Measurements from ENCODE around the gene CA5A. TPM values are rescaled to one million over a fixed set of nuclear protein-coding genes. Genes with fewer than 3 reads are reported as not detected.

The CA5A gene
- total and polyA plus RNA-seq, 9 of the 15 experiments (the other 6 are each of a cell fraction or from before 2014, with no cell fraction given): not detected

DNA sequence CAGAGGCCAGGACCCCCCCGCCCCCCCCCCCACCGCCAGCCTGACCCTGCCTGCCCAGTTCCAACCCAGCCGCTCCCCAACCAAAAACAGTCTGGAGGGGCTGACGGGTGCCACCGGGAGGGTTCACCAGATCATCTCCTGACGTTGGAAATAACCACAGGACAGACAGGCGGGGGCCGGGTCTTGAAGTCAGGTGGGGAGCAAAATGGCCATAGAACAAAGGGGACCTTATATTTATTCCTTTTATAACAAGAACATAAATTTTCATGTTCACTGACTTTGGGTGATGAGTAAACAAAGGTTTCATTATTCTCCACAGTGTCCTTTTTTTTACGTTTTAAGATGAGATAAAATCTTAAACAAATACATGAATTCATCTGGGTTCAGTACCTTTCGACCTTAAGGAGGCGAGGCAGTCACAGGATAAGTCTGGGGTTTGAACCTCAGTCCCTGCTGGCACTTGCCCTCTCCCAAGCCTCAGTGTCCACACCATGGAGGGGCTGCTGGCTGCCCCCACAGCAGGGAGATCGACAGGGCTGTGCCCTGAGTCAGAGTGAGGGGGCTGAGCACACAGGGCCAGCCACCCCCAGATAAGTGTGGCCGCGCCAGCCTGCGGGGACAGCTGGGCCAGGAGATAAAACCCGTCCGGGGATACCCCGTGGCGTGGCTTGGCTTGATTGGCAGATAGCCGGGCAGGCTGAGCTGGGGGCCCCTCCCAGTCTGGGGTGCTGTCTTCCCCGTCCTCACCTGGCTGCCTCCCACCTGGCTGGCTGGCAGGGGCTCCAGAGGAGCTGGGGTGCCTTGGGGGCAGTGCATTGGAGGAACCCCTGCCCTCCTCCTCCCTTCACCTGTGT lies 82.0 kb downstream of the CA5A start (continued):
- TF ChIP-seq, protein P1, sequence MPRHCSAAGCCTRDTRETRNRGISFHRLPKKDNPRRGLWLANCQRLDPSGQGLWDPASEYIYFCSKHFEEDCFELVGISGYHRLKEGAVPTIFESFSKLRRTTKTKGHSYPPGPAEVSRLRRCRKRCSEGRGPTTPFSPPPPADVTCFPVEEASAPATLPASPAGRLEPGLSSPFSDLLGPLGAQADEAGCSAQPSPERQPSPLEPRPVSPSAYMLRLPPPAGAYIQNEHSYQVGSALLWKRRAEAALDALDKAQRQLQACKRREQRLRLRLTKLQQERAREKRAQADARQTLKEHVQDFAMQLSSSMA (CRISPR knock-in tag; IDR thresholded peaks at IDR 0.05): no peak
- TF ChIP-seq DPF2 (IDR thresholded peaks at IDR 0.05) (peak; percentile 100), HDAC3 (IDR thresholded peaks at IDR 0.05; ENCODE audit: borderline replicate concordance, partially characterized antibody) (peak; percentile 98), MTF1 (CRISPR knock-in tag; IDR thresholded peaks at IDR 0.05; ENCODE audit: borderline replicate concordance) (no peak), GATA2 (CRISPR knock-in tag; IDR thresholded peaks at IDR 0.05) (peak; percentile 99), NR2C2 (CRISPR knock-in tag; IDR thresholded peaks at IDR 0.05) (no peak), NR2C2 (tag; IDR thresholded peaks at IDR 0.05) (peak; percentile 70), ZKSCAN3 (CRISPR knock-in tag; IDR thresholded peaks at IDR 0.05) (no peak), RBM39 (optimal IDR thresholded peaks at IDR 0.05; ENCODE audit: low read depth, low read length) (no peak), ZFX (CRISPR knock-in tag; IDR thresholded peaks at IDR 0.05) (peak; percentile 30; the same call in 1 of the 2 replicates), ZNF561 (CRISPR knock-in tag; conservative IDR thresholded peaks at IDR 0.05) (no peak)
- TF ChIP-seq, protein P2, sequence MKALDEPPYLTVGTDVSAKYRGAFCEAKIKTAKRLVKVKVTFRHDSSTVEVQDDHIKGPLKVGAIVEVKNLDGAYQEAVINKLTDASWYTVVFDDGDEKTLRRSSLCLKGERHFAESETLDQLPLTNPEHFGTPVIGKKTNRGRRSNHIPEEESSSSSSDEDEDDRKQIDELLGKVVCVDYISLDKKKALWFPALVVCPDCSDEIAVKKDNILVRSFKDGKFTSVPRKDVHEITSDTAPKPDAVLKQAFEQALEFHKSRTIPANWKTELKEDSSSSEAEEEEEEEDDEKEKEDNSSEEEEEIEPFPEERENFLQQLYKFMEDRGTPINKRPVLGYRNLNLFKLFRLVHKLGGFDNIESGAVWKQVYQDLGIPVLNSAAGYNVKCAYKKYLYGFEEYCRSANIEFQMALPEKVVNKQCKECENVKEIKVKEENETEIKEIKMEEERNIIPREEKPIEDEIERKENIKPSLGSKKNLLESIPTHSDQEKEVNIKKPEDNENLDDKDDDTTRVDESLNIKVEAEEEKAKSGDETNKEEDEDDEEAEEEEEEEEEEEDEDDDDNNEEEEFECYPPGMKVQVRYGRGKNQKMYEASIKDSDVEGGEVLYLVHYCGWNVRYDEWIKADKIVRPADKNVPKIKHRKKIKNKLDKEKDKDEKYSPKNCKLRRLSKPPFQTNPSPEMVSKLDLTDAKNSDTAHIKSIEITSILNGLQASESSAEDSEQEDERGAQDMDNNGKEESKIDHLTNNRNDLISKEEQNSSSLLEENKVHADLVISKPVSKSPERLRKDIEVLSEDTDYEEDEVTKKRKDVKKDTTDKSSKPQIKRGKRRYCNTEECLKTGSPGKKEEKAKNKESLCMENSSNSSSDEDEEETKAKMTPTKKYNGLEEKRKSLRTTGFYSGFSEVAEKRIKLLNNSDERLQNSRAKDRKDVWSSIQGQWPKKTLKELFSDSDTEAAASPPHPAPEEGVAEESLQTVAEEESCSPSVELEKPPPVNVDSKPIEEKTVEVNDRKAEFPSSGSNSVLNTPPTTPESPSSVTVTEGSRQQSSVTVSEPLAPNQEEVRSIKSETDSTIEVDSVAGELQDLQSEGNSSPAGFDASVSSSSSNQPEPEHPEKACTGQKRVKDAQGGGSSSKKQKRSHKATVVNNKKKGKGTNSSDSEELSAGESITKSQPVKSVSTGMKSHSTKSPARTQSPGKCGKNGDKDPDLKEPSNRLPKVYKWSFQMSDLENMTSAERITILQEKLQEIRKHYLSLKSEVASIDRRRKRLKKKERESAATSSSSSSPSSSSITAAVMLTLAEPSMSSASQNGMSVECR (CRISPR knock-in tag; IDR thresholded peaks at IDR 0.05): peak; percentile 62; the same call in 1 of the 2 replicates
- TF ChIP-seq, protein P3, sequence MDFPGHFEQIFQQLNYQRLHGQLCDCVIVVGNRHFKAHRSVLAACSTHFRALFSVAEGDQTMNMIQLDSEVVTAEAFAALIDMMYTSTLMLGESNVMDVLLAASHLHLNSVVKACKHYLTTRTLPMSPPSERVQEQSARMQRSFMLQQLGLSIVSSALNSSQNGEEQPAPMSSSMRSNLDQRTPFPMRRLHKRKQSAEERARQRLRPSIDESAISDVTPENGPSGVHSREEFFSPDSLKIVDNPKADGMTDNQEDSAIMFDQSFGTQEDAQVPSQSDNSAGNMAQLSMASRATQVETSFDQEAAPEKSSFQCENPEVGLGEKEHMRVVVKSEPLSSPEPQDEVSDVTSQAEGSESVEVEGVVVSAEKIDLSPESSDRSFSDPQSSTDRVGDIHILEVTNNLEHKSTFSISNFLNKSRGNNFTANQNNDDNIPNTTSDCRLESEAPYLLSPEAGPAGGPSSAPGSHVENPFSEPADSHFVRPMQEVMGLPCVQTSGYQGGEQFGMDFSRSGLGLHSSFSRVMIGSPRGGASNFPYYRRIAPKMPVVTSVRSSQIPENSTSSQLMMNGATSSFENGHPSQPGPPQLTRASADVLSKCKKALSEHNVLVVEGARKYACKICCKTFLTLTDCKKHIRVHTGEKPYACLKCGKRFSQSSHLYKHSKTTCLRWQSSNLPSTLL (IDR thresholded peaks at IDR 0.05): no peak
- TF ChIP-seq, protein P4, sequence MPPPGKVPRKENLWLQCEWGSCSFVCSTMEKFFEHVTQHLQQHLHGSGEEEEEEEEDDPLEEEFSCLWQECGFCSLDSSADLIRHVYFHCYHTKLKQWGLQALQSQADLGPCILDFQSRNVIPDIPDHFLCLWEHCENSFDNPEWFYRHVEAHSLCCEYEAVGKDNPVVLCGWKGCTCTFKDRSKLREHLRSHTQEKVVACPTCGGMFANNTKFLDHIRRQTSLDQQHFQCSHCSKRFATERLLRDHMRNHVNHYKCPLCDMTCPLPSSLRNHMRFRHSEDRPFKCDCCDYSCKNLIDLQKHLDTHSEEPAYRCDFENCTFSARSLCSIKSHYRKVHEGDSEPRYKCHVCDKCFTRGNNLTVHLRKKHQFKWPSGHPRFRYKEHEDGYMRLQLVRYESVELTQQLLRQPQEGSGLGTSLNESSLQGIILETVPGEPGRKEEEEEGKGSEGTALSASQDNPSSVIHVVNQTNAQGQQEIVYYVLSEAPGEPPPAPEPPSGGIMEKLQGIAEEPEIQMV (tag; conservative IDR thresholded peaks at IDR 0.05; ENCODE audit: low read depth): no peak

Measured in K562 (cell line).